ENCODE measurements around the gene NFKBIB. TPM values are rescaled to one million over a fixed set of nuclear protein-coding genes. Genes with fewer than 3 reads are reported as not detected.

The NFKBIB gene, protein sequence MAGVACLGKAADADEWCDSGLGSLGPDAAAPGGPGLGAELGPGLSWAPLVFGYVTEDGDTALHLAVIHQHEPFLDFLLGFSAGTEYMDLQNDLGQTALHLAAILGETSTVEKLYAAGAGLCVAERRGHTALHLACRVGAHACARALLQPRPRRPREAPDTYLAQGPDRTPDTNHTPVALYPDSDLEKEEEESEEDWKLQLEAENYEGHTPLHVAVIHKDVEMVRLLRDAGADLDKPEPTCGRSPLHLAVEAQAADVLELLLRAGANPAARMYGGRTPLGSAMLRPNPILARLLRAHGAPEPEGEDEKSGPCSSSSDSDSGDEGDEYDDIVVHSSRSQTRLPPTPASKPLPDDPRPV
- total RNA-seq: 10 to 100 TPM; 18.5 to 37.6 (median 26.8) TPM

DNA sequence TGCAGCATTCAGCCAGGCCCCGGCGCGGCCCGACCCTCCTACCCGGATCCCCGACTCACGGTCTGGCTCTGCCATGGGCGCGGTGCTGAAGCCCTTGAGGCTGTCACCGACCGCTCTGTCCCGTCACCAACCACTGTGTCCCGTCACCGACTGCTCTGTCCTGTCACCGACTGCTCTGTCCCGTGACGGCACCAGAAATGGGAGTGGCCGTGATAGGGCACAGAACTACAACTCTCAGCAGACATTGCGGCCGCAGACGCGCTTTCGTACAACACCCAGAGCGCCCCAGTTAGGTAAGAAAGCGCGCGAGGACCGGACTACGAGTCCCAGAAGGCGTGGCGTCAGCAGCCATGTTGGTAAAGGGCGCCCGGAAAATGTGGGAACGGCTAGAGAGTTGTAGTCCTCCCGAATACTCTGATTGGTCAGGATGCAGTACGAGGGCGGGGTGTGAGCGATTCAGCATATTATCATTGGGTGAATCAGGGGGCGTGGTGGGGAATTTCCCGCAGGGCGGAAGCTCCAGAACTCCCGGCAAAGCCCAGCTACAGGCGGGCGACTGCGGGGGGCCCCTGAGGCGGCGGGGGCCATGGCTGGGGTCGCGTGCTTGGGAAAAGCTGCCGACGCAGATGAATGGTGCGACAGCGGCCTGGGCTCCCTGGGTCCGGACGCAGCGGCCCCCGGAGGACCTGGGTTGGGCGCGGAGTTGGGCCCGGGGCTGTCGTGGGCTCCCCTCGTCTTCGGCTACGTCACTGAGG, at the start of gene NFKBIB, which contains the start of gene SIRT2:
TSS of gene NFKBIB (plus strand) at position 523 of the 755 bp plus-strand sequence. CDS start at position 587, 64 bp downstream.
TSS of gene SIRT2 (minus strand) at position 172 of the 755 bp plus-strand sequence. CDS start at position 75, 97 bp downstream.
- H3K27ac ChIP-seq: peak within 1 kb of the TSS; percentile 92 to 99 (median 92)

GRCh38 chr19:38850436-38850975, 49.3 kb upstream of the NFKBIB start:
- peak; percentile 88 for ATAC-seq
- no peaks in the 10 kb centered on the region for H3K27me3 ChIP-seq
- WGBS, 2 donors (ENCODE audit: low coverage in 1 of 2): 0 to 2% methylated on average over 1 to 6 of the region's 26 CpGs
- peaks cover 0 to 55% (median 19%) of the 10 kb centered on the region in 3 donors for H3K4me1 ChIP-seq
- peak overlapping the region; percentile 89 to 100 (median 100) for H3K27ac ChIP-seq
- TF ChIP-seq POLR2A (IDR thresholded peaks at IDR 0.05): peak; percentile 64 to 73
- TF ChIP-seq CTCF (IDR thresholded peaks at IDR 0.05): peak in 2 of 4 experiments; percentile 70 to 86
- TF ChIP-seq EP300 (IDR thresholded peaks at IDR 0.05): no peak
- peak; percentile 82 for TF ChIP-seq POLR2AphosphoS5 (IDR thresholded peaks at IDR 0.05)
- H3K4me3 ChIP-seq: peak overlapping the region; percentile 87 to 89
- H3K36me3 ChIP-seq: peaks cover 0 to 25% of the 10 kb centered on the region in 2 donors
- no peaks in the 10 kb centered on the region for H3K9me3 ChIP-seq

More for the DNA sequence above, at the start of gene NFKBIB, which contains the start of gene SIRT2:
- 2% methylated on average over 9 of the region's 64 CpGs; no CpG with 5 or more reads in 1 of the 2 donors for WGBS, 2 donors (ENCODE audit: low coverage in 1 of 2)
- Histone ChIP-seq H3K9me3 (no peaks in the 10 kb centered on the region), H3K36me3 (peaks cover 0 to 5% of the 10 kb centered on the region in 2 donors), H3K4me3 (peak within 1 kb of the TSS; percentile 73 to 93), H3K4me1 (peaks cover 0 to 53% (median 23%) of the 10 kb centered on the region in 3 donors), H3K27me3 (no peaks in the 10 kb centered on the region)
- TF ChIP-seq POLR2AphosphoS5 (IDR thresholded peaks at IDR 0.05) (peak; percentile 47), CTCF (IDR thresholded peaks at IDR 0.05) (peak in 2 of 4 experiments; percentile 10 to 20), EP300 (IDR thresholded peaks at IDR 0.05) (no peak), POLR2A (IDR thresholded peaks at IDR 0.05) (peak; percentile 50 to 52)
- peak; percentile 98 for ATAC-seq

- Histone ChIP-seq H3K4me1 (peaks cover 0 to 49% (median 19%) of the 10 kb centered on the region in 3 donors), H3K4me3 (peak overlapping the region; percentile 87 to 89), H3K27ac (peak overlapping the region; percentile 89 to 100 (median 100)), H3K36me3 (peaks cover 0 to 19% of the 10 kb centered on the region in 2 donors), H3K27me3 (no peaks in the 10 kb centered on the region), H3K9me3 (no peaks in the 10 kb centered on the region)
- 0 to 1% methylated on average over 12 to 17 of the region's 40 CpGs for WGBS, 2 donors (ENCODE audit: low coverage in 1 of 2)
- TF ChIP-seq EP300 (IDR thresholded peaks at IDR 0.05) (no peak), POLR2AphosphoS5 (IDR thresholded peaks at IDR 0.05) (no peak), CTCF (IDR thresholded peaks at IDR 0.05) (no peak), POLR2A (IDR thresholded peaks at IDR 0.05) (no peak)
- ATAC-seq: no peak
Observed at GRCh38 chr19:38850976-38851621, 48.7 kb upstream of the NFKBIB start.

GRCh38 chr19:38851622-38852230, 48.0 kb upstream of the NFKBIB start:
- TF ChIP-seq CTCF (IDR thresholded peaks at IDR 0.05) (no peak), POLR2AphosphoS5 (IDR thresholded peaks at IDR 0.05) (peak; percentile 81), EP300 (IDR thresholded peaks at IDR 0.05) (no peak), POLR2A (IDR thresholded peaks at IDR 0.05) (peak; percentile 46 to 62)

More at GRCh38 chr19:38851622-38852230, 48.0 kb upstream of the NFKBIB start:
- peak; percentile 37 for ATAC-seq
- peak overlapping the region; percentile 87 to 89 for H3K4me3 ChIP-seq
- peaks cover 0 to 13% of the 10 kb centered on the region in 2 donors for H3K36me3 ChIP-seq
- peak overlapping the region; percentile 98 to 100 (median 100) for H3K27ac ChIP-seq
- no peaks in the 10 kb centered on the region for H3K9me3 ChIP-seq
- H3K27me3 ChIP-seq: no peaks in the 10 kb centered on the region
- WGBS, 2 donors (ENCODE audit: low coverage in 1 of 2): 0% methylated on average over 11 of the region's 67 CpGs; no CpG with 5 or more reads in 1 of the 2 donors
- peaks cover 0 to 43% (median 19%) of the 10 kb centered on the region in 3 donors for H3K4me1 ChIP-seq
